Osteoblast (primary cell): ENCODE data around the gene H3-3A. TPM values are rescaled to one million over a fixed set of nuclear protein-coding genes. Genes with fewer than 3 reads are reported as not detected.

Source experiments
- DNase-seq: peaks from one replicate; pipeline ENCODE4 v3.0.0; 2011; ENCODE audit warnings: low spot score, mixed read lengths; ENCODE audit not compliant: insufficient read length; ENCODE audit errors: missing footprints
- H2AFZ ChIP-seq: 2 replicates; pipeline ENCODE4 v1.6.0; 2011; ENCODE audit warnings: mild to moderate bottlenecking, low read length
- H3K27ac ChIP-seq: 2 replicates; pipeline ENCODE4 v1.5.1; 2011; ENCODE audit warnings: mild to moderate bottlenecking, low read depth, low read length, moderate library complexity
- H3K27me3 ChIP-seq: 2 replicates; pipeline ENCODE4 v1.6.0; 2012; ENCODE audit warnings: mild to moderate bottlenecking, control low read depth, inconsistent platforms, low read length, moderate library complexity; ENCODE audit not compliant: insufficient read depth
- H3K36me3 ChIP-seq: 2 replicates; pipeline ENCODE4 v1.5.1; 2011; ENCODE audit warnings: mild to moderate bottlenecking, low read length, control low read depth, moderate library complexity; ENCODE audit not compliant: insufficient read depth
- H3K4me1 ChIP-seq: 2 replicates; pipeline ENCODE4 v1.5.1; 2011; ENCODE audit warnings: mild to moderate bottlenecking, low read length, control low read depth, moderate library complexity; ENCODE audit not compliant: insufficient read depth
- H3K4me2 ChIP-seq: 2 replicates; pipeline ENCODE4 v1.6.0; 2011; ENCODE audit warnings: mild to moderate bottlenecking, low read length; ENCODE audit not compliant: insufficient read depth
- H3K4me3 ChIP-seq: fragments of 200-600 bp; sonication (generic); 3 replicates; pipeline ENCODE4 v1.5.1; 2012; ENCODE audit warnings: mild to moderate bottlenecking, low read length, inconsistent platforms; ENCODE audit not compliant: insufficient read depth
- H3K79me2 ChIP-seq: 2 replicates; pipeline ENCODE4 v1.6.0; 2012; ENCODE audit warnings: mild to moderate bottlenecking, low read length, control low read depth, inconsistent platforms; ENCODE audit not compliant: insufficient read depth
- H3K9me3 ChIP-seq: 2 replicates; pipeline ENCODE4 v1.5.1; 2011; ENCODE audit warnings: low read depth, low read length, control low read depth
- H4K20me1 ChIP-seq: 2 replicates; pipeline ENCODE4 v1.6.0; 2012; ENCODE audit warnings: mild to moderate bottlenecking, low read length, control low read depth; ENCODE audit not compliant: insufficient read depth
- total RNA-seq: library from RNA; depleted of rRNA; stranded (reverse); fragments of >200 nt; gene quantifications from 2 replicates; pipeline ENCODE4 v1.2.3, GENCODE V29; 2012
- TF ChIP-seq, protein P1 (sequence below): IDR thresholded peaks from 2 replicates; pipeline ENCODE4 v1.5.1; 2011; ENCODE audit warnings: mild to moderate bottlenecking, low read depth, low read length, moderate library complexity; ENCODE audit errors: extremely low read depth

H3-3A gene
- total RNA-seq, 1 donor = 127 TPM

DNA sequence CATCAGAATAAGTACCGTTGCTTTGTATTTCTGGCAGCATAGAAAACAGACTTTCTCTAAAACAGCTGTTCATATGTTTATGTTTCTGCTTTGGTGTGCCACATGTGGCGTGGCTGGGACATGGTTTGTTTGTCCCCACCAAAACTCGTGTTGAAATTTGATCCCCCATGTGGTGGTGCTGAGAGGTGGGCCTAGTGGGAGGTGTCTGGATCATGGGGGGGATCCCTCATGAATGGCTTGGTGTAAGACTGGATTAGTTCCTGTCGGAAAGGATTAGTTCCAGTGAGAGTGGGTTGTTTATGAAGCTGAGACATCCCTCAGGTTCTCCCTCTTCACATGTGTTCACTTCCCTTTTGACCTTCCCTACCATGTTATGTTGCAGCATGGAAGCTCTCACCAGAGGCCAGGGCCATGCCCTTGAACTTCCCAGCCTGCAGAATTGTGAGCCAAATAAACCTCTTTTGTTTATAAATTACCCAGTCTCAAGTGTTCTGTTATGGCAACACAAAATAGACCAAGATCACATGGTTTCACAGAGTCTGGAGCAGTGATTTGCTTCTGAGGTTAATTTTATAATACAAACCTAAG, 17.9 kb upstream of the H3-3A start:
- Histone ChIP-seq H4K20me1 (no peaks in the 10 kb centered on the region), H3K9me3 (no peaks in the 10 kb centered on the region), H3K36me3 (no peaks in the 10 kb centered on the region), H3K27me3 (peaks cover 15% of the 10 kb centered on the region), H3K4me3 (no peak overlapping the region), H3K4me1 (peaks cover 20% of the 10 kb centered on the region), H3K27ac (no peak overlapping the region), H3K79me2 (no peaks in the 10 kb centered on the region), H2AFZ (no peak overlapping the region), H3K4me2 (no peak overlapping the region)
- no peak for DNase-seq
- TF ChIP-seq, protein P1, sequence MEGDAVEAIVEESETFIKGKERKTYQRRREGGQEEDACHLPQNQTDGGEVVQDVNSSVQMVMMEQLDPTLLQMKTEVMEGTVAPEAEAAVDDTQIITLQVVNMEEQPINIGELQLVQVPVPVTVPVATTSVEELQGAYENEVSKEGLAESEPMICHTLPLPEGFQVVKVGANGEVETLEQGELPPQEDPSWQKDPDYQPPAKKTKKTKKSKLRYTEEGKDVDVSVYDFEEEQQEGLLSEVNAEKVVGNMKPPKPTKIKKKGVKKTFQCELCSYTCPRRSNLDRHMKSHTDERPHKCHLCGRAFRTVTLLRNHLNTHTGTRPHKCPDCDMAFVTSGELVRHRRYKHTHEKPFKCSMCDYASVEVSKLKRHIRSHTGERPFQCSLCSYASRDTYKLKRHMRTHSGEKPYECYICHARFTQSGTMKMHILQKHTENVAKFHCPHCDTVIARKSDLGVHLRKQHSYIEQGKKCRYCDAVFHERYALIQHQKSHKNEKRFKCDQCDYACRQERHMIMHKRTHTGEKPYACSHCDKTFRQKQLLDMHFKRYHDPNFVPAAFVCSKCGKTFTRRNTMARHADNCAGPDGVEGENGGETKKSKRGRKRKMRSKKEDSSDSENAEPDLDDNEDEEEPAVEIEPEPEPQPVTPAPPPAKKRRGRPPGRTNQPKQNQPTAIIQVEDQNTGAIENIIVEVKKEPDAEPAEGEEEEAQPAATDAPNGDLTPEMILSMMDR = no peak

DNA sequence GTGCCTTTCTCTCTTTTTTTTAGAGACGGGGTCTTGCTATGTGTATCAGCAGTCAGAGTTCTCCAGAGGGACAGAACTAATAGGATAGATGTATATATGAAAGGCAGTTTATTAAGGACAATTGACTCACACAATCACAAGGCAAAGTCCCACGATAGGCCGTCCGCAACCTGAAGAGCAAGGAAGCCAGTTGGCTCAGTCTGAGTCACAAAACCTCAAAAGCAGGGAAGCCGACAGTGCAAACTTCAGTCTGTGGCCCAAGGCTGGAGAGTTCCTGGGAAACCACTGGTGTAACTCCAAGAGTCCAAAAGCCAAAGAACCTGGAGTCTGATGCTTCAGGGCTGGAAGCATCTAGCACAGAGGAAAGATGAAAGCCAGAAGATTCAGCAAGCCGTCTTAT, 16.3 kb upstream of the H3-3A start:
- Histone ChIP-seq H3K36me3 (no peaks in the 10 kb centered on the region), H3K9me3 (no peaks in the 10 kb centered on the region), H4K20me1 (no peaks in the 10 kb centered on the region), H2AFZ (no peak overlapping the region), H3K79me2 (no peaks in the 10 kb centered on the region), H3K4me3 (no peak overlapping the region), H3K4me2 (peak overlapping the region; percentile 37), H3K27ac (no peak overlapping the region), H3K4me1 (peaks cover 20% of the 10 kb centered on the region), H3K27me3 (peaks cover 7% of the 10 kb centered on the region)
- TF ChIP-seq, protein P1 = no peak
- DNase-seq = no peak

DNA sequence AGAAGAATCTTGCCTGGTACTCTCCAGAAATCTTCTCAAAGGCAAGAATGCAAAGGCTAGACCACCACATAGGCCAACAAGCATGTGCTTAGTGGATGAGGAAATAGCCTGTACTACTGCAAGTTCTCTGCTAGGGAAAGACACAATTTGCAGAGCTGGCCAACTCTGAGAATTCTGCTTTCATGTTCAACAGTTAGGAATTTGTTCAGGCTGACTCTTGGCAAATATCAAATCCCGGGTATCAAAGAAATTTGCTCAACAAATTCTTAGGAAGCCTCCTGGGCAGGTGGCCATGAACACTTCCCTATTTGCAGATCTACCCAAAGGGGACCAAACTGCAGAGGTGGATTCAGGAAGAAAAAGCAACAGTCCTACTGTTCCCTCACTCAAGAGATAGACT, 15.0 kb upstream of the H3-3A start:
- H3K36me3 ChIP-seq = no peaks in the 10 kb centered on the region
- H3K4me2 ChIP-seq = no peak overlapping the region
- no peak for DNase-seq
- no peaks in the 10 kb centered on the region for H4K20me1 ChIP-seq
- H2AFZ ChIP-seq = no peak overlapping the region
- peaks cover 4% of the 10 kb centered on the region for H3K27me3 ChIP-seq
- peaks cover 20% of the 10 kb centered on the region for H3K4me1 ChIP-seq
- TF ChIP-seq, protein P1 = no peak
- H3K27ac ChIP-seq = no peak overlapping the region
- H3K79me2 ChIP-seq = no peaks in the 10 kb centered on the region
- no peak overlapping the region for H3K4me3 ChIP-seq
- no peaks in the 10 kb centered on the region for H3K9me3 ChIP-seq

DNA sequence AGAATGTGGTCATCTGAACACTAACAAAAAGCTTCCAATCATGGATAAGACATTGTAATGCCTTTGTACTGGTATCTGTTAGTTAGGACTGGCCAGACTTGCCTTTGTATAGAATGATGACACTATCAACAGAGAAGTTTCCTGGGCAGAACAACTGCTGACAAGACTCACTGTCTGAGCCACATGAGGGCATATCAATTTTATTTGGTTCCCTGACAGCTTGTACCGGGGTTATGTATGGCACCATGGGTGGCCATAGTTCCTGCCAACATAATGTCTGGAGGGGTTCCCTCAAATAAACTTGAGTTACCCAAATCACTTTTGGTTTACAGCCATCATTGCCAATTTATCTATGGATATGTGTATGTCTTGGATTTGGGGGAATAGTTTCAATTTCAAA, 13.6 kb upstream of the H3-3A start:
- no peak overlapping the region for H3K4me2 ChIP-seq
- no peak overlapping the region for H3K4me3 ChIP-seq
- H3K9me3 ChIP-seq = no peaks in the 10 kb centered on the region
- H2AFZ ChIP-seq = no peak overlapping the region
- no peaks in the 10 kb centered on the region for H4K20me1 ChIP-seq
- TF ChIP-seq, protein P1 = no peak
- H3K4me1 ChIP-seq = peaks cover 20% of the 10 kb centered on the region
- no peaks in the 10 kb centered on the region for H3K36me3 ChIP-seq
- no peaks in the 10 kb centered on the region for H3K79me2 ChIP-seq
- H3K27ac ChIP-seq = no peak overlapping the region
- no peak for DNase-seq
- peaks cover 4% of the 10 kb centered on the region for H3K27me3 ChIP-seq
